ENCODE results near the gene STK32C.

- TF ChIP-seq CTCF (IDR thresholded peaks at IDR 0.05; ENCODE audit: poor library complexity, severe bottlenecking) (no peak), REST (IDR thresholded peaks at IDR 0.05; ENCODE audit: borderline replicate concordance) (no peak), TAF1 (IDR thresholded peaks at IDR 0.05; ENCODE audit: low read depth) (no peak), RAD21 (conservative IDR thresholded peaks at IDR 0.05) (no peak), EZH2 (IDR thresholded peaks at IDR 0.05; ENCODE audit: borderline replicate concordance, insufficient read depth, low read length, poor library complexity, severe bottlenecking) (no peak), POLR2AphosphoS5 (IDR thresholded peaks at IDR 0.05) (no peak), MXI1 (conservative IDR thresholded peaks at IDR 0.05; ENCODE audit: poor library complexity, severe bottlenecking) (no peak)
Measured at GRCh38 chr10:132229096-132229495, 78.7 kb downstream of the STK32C start.

Measured in neural cell (in vitro differentiated cells).